GM21619 (cell line): Measurements from ENCODE around the gene LRRC49.
"Not testable (repeated sequence)": the region's sequence is repeated elsewhere in the genome, so short reads cannot be mapped to it uniquely, and the experiment has no call there.

ENCODE experiments used
- ATAC-seq: cut with Tn5 transposase; IDR thresholded peaks from one replicate; pipeline ENCODE4 v1.9.1; 2021; ENCODE audit not compliant: unreplicated experiment

Gene LRRC49

GRCh38 chr15:70892002-70892911 lies at the start of gene LRRC49, which contains the start of gene THAP10:
LRRC49 (plus strand) TSS chr15:70892826; CDS start chr15:70892895, 69 bp downstream.
THAP10 (minus strand) TSS chr15:70892433; CDS start chr15:70892272, 161 bp downstream.
- ATAC-seq, result peak; percentile 76

GRCh38 chr15:70845602-70846360 lies 46.8 kb upstream of the LRRC49 start:
- ATAC-seq, result no peak

- ATAC-seq, result no peak
Measured at GRCh38 chr15:70851889-70852288, 40.7 kb upstream of the LRRC49 start.

GRCh38 chr15:70852501-70853317 lies 39.9 kb upstream of the LRRC49 start:
- no peak for ATAC-seq

GRCh38 chr15:70853318-70853972 lies 39.2 kb upstream of the LRRC49 start:
- no peak for ATAC-seq

- no peak for ATAC-seq
Measured at GRCh38 chr15:70853973-70854665, 38.5 kb upstream of the LRRC49 start, which contains the start of gene LARP6. LARP6 (minus strand) TSS chr15:70854157; CDS start chr15:70854088, 69 bp downstream.

GRCh38 chr15:70854666-70854976 lies 38.0 kb upstream of the LRRC49 start:
- no peak for ATAC-seq

GRCh38 chr15:70855764-70856163 lies 36.9 kb upstream of the LRRC49 start:
- ATAC-seq, result no peak

GRCh38 chr15:70856177-70856883 lies 36.3 kb upstream of the LRRC49 start:
- no peak for ATAC-seq

- no peak for ATAC-seq
Measured at GRCh38 chr15:70856884-70857561, 35.6 kb upstream of the LRRC49 start.

- no peak for ATAC-seq
Measured at GRCh38 chr15:70857562-70858285, 34.9 kb upstream of the LRRC49 start.

GRCh38 chr15:70858614-70859321 lies 33.9 kb upstream of the LRRC49 start:
- ATAC-seq, result not testable (repeated sequence)

- ATAC-seq, result no peak
Measured at GRCh38 chr15:70859322-70859908, 33.2 kb upstream of the LRRC49 start.

GRCh38 chr15:70859998-70860397 lies 32.6 kb upstream of the LRRC49 start:
- no peak for ATAC-seq

- no peak for ATAC-seq
Measured at GRCh38 chr15:70863450-70864218, 29.0 kb upstream of the LRRC49 start.

- no peak for ATAC-seq
Measured at GRCh38 chr15:70866982-70867641, 25.5 kb upstream of the LRRC49 start.
